NCI-H128 (cell line): ENCODE measurements around the gene NEDD9.

Experiments used
- DNase-seq: peaks from one replicate; lab custom pipeline; 2025; ENCODE audit not compliant: unreplicated experiment; lab: John Stamatoyannopoulos, UW

Gene NEDD9

DNA sequence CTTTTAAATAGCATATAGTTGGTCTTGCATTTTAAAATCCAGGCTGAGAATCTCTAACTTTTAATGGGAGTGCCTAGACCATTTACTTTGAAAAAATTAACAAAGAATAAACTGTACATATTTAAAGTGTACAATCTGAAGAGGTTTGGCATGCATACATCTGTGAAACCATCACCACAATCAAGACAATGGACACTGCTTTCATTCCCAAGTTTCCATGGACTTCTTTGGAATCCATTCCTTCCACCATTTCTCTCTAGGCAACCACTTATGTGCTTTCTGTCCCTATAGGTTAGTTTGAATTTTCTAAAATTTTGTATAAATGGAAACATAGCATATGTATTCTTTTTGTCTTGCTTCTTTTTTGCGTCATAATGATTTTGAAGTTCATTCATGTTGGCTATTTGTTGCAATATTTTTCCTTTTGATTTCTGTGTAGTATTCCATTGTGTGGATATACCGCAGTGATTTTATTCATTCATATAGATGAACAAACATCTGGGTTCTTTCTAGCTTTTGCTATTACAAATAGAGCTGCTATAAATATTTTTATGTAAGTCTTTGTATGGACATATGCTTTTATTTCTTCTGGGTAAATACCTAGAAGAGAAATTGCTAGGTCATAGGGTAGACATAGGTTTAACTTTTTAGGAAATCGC, 50.9 kb downstream of the NEDD9 start:
- DNase-seq = no peak

DNA sequence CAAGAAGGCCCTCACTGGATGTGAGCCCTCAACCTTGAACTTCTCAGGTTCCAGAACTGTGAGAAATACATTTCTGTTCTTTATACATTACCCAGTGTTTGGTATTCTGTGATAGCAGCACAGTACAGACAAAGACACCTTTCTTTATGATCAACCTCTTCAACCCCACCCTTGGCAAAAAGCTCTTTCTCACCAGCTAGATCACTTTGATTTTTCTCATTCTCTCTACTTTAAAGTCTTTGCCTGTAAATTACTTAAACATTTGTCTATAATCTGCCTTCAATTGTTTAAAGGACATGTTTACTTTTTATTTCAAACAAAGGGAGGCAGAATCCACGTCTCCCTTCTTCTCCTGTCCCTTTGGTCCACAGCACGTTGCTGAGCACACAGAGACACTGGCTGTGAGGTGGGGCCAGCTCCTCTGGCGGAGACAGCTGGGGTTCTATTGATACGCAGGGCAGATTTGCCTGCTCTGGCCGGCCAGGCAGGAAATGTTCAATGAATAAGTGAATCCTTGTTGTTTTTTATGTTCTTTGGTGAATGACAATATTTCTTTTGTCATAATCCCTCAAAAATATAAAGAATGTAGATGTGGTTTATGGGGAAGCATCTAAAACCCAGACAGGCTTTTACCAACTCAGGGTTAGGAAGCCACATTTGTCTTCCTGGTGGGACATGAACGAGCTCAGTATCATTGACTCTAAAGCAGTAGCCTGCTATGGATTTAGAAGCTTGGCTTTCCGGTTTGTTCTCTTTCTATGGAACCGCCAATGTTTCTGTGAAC, 52.9 kb downstream of the NEDD9 start:
- no peak for DNase-seq

DNA sequence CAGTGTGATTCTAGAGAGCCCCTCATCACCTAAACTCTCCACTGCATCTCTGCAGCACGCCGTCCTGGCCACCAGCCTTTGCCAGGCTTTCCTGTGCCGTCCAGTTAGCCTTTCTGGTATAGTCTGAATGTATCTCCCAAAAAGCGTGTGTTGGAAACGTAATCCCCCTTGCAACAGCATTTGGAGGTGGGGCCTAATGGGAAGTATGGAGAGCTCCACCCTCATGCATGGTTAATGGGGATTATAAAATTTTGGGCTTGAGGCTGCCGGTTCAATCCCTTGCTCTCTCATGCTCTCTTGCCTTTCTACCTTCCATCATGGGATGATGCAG, 53.4 kb downstream of the NEDD9 start:
- DNase-seq = no peak

DNA sequence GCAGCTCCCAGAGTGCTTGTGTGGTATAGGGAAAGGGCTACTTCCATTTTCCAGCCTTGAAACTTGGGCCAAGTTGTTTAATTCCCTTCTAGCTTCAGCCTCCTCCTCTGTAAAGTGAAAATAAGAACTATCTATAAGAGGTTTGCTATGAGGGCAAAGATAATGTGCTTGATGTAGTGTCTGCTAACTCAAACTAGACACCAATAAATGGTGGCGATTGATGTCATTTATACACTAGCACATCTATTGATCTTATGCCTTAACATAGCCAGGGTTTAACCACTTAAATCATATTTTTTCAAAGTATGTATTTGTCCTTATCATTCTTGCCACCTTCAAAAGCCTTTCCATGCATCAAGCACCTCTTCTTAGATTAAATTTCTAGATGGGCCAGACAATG, 55.2 kb downstream of the NEDD9 start:
- DNase-seq = no peak

DNA sequence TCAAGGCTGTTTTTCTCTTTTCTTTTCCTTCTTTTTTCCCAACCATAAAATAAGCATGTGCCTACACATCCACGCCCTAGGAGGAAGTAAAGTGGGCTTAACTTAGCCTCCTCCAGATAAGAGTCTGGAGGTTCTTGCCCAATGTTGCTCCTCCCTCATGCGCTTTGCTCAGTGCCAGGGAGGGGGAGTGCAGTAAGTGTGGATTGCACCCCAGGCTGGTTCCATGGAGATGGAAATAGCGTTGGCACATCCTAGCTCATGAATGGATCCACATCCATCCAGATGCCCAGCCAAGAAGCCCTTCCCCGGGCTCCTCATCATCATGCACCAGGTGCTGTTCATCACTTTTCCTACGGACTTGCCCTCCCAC, 58.2 kb downstream of the NEDD9 start:
- no peak for DNase-seq

DNA sequence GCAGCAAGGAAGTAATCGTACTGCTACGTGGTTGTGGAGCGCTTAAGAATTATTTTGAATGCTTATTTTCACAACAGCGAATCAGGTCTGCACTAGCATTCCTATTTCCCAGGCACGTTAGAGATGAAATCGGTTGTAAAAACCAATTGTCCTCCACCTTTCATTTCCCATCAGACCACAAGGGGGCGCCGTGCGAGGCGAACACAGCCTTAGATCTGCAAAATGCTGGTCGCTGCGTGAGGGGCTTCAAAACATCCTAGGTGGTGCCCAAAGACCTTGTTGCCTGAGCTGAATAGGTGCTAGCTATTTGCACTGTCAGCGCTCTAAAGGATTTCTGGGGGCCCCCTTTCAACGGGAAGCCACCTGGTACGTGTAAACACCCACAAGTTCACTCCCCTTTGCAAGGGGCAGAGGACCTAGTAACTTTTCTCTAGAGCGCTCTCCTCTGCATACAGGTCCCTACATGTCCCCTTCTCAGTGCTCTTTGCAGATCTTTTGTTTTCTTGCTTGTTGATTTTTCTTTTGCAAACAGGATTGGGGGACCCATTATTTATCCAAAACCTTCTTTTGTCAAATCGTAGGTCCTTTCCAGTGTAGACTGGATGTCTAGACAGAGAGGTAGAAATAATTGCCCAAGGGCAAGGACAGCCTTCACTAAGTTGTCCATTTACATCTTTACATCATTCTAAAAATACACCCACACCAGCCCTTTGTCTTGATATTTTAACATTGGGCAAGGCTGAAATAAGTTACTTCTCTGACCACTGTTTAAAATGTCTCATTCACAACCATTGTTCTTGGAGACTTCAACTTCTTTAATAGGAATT, 59.8 kb downstream of the NEDD9 start:
- DNase-seq = peak; percentile 2

DNA sequence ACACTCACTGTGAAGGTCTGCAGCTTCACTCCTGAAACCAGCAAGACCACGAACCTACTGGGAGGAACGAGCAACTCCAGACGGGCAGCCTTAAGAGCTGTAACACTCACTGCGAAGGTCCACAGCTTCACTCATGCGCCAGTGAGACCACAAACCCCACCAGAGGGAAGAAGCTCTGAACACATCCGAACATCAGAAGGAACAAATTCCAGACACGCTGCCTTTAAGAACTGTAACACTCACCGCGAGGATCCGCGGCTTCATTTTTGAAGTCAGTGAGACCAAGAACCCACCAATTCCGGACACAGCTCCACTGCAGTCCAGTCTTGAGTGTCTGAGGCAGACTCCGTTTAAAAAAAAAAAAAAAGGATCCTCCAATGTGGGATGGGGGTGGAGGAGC, 60.5 kb downstream of the NEDD9 start:
- no peak for DNase-seq

DNA sequence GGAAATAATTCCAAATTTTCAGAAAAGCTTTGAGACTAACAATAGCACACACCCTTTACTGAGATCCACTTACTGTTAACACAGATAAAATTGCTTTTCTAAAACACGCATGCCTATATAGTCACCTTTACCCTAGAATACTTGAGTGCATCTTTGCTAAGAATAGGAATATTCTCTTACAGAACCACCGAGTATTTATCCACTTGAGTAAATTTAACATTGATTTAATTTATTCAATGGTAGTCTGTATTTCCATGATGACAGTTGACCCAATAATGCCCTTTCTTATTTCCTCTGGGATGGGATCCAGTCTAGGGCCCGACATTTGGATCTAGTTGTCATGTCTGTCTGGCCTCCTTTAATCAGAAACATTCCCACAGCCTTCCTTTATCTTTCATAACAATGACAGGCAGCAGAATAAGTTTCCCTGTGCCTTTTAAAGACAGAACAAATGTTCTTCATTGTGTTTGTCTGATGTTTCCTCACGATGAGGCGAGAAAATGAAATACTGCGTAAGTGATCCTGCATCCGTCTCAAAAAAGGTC, 64.3 kb downstream of the NEDD9 start:
- DNase-seq = no peak

DNA sequence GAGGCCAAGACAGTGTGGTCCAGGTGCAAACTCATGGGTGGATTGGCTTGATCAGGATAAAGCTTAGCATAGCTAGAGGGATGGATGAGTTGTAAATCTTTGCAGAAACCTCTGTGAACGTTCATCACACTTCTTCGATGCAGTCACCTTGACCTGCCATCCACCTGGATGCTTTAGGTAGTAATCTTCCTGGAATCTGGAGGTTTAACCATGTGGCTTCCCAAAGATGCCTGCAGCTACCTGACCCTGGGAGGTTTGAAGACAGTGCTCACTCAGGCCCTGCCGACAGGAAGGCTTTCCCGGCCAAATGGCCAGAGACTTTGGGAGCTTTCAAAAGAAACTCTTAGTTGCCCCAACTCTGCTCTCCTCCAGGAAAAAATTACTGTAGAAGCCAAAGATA, 65.5 kb downstream of the NEDD9 start:
- DNase-seq = no peak

DNA sequence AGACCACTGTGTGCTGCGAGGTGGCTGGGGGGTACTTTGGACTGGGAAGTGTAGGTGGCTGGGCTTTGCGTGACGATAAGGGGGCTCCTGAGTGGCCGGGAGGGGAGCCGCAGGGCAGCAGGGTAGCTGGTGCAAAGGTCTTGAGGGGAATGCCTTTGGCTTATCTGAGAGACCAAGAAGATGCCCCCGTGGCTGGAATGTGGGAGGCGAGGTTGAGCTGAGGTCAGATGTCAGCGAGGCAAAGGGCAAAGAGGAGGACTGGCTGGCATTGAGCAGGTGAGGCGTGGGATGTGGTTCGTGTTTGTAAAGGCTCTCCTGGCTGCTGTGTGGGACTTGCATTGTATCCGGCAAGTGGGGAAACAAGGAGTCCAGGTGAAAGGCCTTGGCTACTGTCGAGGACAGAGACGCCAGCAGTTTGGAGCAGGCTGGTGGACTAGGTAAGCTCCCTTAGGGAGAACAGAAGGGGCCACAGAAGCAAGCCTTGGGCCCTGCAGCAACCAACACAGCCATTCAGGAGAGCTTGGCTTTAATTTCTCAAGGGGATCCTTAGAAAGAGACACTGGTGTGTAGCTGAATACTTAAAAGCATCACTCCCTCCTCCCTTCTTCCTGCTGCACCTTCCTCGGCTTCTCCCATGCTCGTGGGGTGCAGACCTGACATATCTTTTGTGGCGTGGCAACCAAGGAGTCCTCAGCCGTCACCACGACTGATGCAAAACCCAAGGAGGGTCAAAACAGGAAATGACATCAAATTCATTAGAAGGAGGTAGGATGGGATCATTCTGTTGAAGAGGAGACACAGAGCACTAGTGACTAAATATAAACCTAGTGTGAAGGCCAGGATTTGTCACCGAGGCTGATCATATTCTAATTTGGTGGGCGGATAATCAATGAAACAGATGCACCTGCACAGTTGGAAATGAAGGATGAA, 67.5 kb downstream of the NEDD9 start:
- DNase-seq = no peak

DNA sequence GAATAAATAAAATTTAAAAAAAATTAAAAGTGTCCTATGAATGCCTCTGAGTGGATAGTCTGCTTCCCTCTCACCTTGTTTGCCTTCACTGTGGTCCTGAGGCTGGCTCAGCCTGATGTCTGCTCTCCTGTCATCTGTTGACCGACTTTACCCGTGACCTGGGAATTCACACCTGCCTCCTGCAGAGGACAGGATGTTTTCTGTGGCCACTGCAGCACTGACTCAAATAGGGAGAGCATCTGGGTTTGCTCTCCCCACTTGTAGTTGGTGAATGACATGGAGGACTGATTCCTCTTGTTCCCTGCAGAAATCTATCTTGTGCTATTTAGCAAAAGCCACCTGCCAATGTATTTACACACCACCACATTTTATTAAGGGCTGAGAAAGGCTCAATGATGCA, 68.5 kb downstream of the NEDD9 start:
- no peak for DNase-seq

DNA sequence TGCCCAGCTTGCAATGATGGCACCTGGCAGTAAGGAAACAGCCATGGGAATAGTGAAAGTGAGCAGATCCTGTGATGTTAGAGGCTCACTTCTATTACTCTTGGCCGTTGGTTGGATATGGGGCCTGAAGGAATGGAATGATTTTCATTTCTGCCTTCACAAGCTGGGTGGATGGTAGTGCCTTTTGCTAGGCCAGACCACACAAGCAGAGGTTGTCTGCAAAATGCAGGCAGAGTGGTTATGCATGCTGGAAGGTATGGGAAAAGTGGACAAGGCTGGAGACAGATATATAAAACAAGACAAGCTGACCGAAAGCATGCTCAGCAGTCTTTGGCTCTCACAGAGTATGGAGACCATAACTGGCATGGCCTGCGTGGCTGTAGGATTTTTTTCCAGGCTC, 70.2 kb downstream of the NEDD9 start:
- DNase-seq = no peak

DNA sequence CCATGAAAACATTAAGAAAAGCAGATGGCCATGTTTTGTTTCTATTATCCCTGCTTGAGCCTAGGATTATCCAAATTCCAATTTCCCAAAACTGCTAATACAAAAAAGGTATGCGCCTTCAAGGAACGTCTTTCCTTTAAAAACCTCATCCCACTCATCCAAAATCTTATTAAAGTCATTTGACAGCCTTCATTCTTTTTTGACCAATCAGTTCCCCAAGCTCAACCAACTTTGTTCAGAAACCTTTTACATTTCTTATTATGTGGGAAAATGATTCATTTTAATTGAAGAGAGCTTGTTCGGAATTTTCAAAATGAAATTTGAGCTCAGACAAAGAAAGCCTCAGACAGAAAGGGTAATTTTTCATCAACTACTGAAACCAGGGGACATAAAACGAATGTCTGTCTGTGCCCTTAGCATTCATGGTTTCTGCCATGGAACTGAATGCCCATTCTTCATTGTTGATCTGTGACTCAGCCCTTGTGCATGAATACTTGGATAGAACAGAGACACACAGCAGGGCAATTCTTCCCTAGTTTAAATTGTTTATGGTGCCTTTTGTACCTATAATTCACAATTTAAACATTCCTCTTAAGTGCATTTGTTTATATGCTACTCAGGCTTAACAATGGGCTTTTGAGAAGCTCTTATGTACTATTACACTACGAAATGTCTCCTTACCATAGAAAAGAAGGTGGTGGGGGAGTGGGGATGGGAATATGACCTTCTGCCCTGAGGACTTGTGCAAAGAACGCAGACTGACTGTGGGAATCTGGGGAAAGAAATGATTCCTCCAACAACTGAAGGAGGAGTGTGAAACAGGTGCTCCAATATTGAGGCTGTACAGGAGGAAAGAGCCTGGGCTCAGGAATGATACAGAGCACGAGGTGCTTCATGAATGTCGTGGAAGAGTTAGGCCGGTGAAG, 71.2 kb downstream of the NEDD9 start:
- DNase-seq = no peak

DNA sequence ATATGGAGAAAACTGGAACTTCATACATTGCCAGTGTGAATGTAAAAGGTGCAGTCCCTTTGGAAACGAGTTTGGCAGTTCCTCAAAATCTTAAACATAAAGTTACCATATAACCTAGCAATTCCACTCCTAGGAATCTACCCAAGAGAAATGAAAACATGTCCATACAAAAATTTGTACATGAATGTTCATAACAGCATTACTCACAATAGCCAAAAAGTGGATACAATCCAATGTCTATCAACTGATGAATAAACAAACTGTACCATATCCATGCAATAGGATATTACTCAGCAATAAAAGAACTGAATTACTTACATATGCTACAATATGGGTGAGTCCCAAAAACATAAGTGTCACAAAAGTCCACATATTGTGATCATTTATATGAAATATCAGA, 72.3 kb downstream of the NEDD9 start:
- DNase-seq = no peak

DNA sequence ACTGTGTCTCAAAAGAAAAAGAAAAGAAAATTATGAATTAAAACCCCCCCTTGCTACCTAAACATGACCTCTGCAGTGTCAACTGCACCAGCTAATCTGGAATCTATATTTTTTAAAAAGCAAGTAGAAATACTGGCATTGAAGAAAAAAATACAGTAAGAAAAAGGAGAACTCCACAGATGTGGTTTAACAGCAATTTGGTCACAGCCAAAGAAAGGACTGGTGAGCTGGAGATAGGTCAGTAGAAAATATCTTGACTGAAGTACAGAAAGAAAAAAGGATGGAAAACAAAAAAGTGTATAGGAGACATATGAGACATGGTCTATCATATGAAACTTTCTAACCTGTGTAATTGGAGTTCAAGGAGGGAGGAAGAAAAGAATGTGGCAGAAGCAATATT, 76.9 kb downstream of the NEDD9 start:
- DNase-seq = no peak

DNA sequence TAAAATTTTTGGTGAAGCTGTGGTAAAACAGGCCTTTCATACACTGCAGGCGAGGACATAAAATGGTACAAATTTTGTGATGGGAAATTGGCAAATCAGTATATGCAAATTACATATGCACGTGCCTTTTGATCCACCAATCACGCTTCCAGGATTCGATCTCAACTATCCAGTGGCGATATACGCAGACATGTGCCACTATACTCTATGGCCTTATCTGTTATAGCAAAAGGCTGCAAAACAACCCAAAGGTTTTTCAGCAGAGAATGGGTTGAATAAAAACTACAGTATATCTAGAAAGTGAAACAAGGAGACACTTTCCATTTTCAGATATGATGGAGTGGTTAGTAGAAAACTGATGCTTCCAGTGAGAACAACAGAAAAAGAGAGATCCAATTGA, 79.0 kb downstream of the NEDD9 start:
- no peak for DNase-seq

DNA sequence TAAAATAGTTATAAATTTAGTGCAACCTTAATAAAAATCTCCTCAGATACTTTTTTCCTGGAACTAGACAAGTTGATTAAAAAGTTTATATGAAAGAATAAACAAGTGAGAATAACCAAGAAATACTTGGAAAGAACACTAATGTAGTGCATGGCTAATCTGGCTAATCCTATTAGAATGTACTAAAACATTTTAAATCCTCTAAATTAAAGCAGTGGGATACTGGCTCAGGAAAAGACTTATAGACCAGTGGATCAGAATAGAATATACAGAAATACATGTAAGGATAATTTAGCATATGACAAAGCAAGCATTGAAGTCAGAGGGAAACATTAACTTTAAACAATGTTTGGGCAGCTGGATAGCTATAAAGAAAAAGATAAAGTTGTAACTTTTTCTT, 79.9 kb downstream of the NEDD9 start:
- no peak for DNase-seq

DNA sequence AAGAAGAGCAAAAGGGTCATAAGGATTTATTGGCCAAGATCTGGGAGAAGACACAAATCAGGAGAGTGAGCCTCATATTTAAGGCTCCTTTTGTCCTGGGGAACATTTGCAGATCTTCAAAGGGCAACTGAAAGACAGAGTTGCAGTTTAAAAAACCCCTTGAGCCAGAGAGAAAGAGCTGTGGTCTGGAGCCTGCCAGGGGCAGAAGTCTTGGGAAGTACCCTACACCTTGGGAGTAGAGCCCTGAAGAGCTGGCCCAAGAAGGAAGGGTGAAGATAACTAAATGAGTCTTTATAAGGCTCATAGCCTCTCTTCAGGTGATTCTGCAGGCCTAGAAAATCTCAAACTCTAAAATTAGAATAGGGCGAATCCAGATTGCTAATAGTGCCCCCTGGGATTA, 81.0 kb downstream of the NEDD9 start:
- DNase-seq = no peak

DNA sequence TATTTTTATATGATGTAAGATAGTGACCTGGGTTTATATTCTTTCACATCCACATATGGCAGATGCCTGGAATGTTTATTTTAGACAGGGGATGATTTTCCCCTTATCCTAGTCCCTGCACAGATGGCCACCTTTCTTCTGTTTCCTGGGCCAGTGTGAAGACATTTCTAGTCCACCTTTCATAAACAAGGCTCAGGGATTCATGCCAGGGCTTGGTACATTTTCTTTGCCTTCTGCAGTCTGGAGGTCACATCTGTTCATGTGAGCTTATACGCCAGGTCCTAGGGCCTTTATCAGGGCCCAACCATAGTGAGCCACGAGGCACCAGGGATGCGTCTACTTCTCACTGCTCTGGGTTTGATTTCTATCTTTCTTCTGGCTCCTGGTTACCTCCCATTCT, 82.9 kb downstream of the NEDD9 start:
- no peak for DNase-seq
